ENCODE data around the gene MRPS10. TPM values are rescaled to one million over a fixed set of nuclear protein-coding genes. Genes with fewer than 3 reads are reported as not detected.
A peak's percentile ranks its signal among the peaks of the same experiment; 100 is the strongest.

Gene MRPS10
- total and polyA plus RNA-seq, 7 experiments from 2014 or later, result 17.0 to 60.9 (median 26.7) TPM

- peaks cover 0 to 1% (median 0%) of the 10 kb centered on the region in 11 donors for H3K9me3 Mint-ChIP-seq
- ChIA-PET CTCF (interaction anchor here (0.5 kb wide), 1 partner anchor 211 kb away, joined by 3 read pairs; no protein-coding TSS in a partner anchor), POLR2A (no interaction called here)
- no peak for DNase-seq
- Histone ChIP-seq H3K4me1 (ENCODE audit: control insufficient read depth in 2 of 2, insufficient read depth in 2 of 2, low read length in 2 of 2) (no peaks in the 10 kb centered on the region), H3K36me3 (ENCODE audit: control insufficient read depth in 2 of 3, insufficient read depth in 3 of 3, low read length in 3 of 3) (peaks cover 12 to 78% (median 26%) of the 10 kb centered on the region in 3 experiments), H3K9me3 (ENCODE audit: control insufficient read depth in 2 of 3, low read length in 3 of 3) (no peaks in the 10 kb centered on the region), H3K27ac (ENCODE audit: low read depth, low read length) (no peak overlapping the region), H3K27me3 (ENCODE audit: control insufficient read depth in 2 of 2, insufficient read depth in 2 of 2, low read length in 2 of 2) (no peaks in the 10 kb centered on the region), H3K4me3 (ENCODE audit: low read length) (no peak overlapping the region)
- H3K4me3 Mint-ChIP-seq, result no peak overlapping the region
- no peak overlapping the region for H3K27ac Mint-ChIP-seq
- ATAC-seq, result no peak
- H3K36me3 Mint-ChIP-seq, result peaks cover 7 to 68% (median 32%) of the 10 kb centered on the region in 5 donors
- no peaks in the 10 kb centered on the region for H3K27me3 Mint-ChIP-seq
- H3K4me1 Mint-ChIP-seq, result no peaks in the 10 kb centered on the region
- intact Hi-C loops (cut with micrococcal nuclease), result no loop called here
Observed at GRCh38 chr6:42255050-42255449, 37.4 kb upstream of the MRPS10 start.

GRCh38 chr6:42254505-42254904 is 36.8 kb upstream of the MRPS10 start:
- no peak overlapping the region for H3K27ac Mint-ChIP-seq
- H3K9me3 Mint-ChIP-seq, result peaks cover 0 to 1% (median 0%) of the 10 kb centered on the region in 11 donors
- intact Hi-C loops (cut with micrococcal nuclease), result no loop called here
- H3K4me3 ChIP-seq (ENCODE audit: low read length), result no peak overlapping the region
- no peak overlapping the region for H3K27ac ChIP-seq (ENCODE audit: low read depth, low read length)
- H3K36me3 ChIP-seq (ENCODE audit: control insufficient read depth in 2 of 3, insufficient read depth in 3 of 3, low read length in 3 of 3), result peaks cover 12 to 80% (median 26%) of the 10 kb centered on the region in 3 experiments
- H3K9me3 ChIP-seq (ENCODE audit: control insufficient read depth in 2 of 3, low read length in 3 of 3), result no peaks in the 10 kb centered on the region
- H3K36me3 Mint-ChIP-seq, result peaks cover 7 to 73% (median 32%) of the 10 kb centered on the region in 5 donors
- ChIA-PET POLR2A (no interaction called here), CTCF (no interaction called here)
- no peak overlapping the region for H3K4me3 Mint-ChIP-seq
- ATAC-seq (no peak), DNase-seq (no peak)
- no peaks in the 10 kb centered on the region for H3K4me1 ChIP-seq (ENCODE audit: control insufficient read depth in 2 of 2, insufficient read depth in 2 of 2, low read length in 2 of 2)
- no peaks in the 10 kb centered on the region for H3K27me3 ChIP-seq (ENCODE audit: control insufficient read depth in 2 of 2, insufficient read depth in 2 of 2, low read length in 2 of 2)
- H3K4me1 Mint-ChIP-seq, result no peaks in the 10 kb centered on the region
- H3K27me3 Mint-ChIP-seq, result no peaks in the 10 kb centered on the region

GRCh38 chr6:42251911-42252637 is 34.4 kb upstream of the MRPS10 start:
- peaks cover 7 to 79% (median 26%) of the 10 kb centered on the region in 5 donors for H3K36me3 Mint-ChIP-seq
- ATAC-seq (no peak), DNase-seq (no peak)
- H3K4me1 Mint-ChIP-seq, result no peaks in the 10 kb centered on the region
- ChIA-PET CTCF (interaction anchor here (0.7 kb wide), 1 partner anchor 31 kb away, joined by 3 read pairs; no protein-coding TSS in a partner anchor), POLR2A (no interaction called here)
- H3K9me3 Mint-ChIP-seq, result peaks cover 0 to 1% (median 0%) of the 10 kb centered on the region in 11 donors
- no peak overlapping the region for H3K27ac ChIP-seq (ENCODE audit: low read depth, low read length)
- H3K4me1 ChIP-seq (ENCODE audit: control insufficient read depth in 2 of 2, insufficient read depth in 2 of 2, low read length in 2 of 2), result no peaks in the 10 kb centered on the region
- peaks cover 7 to 81% (median 26%) of the 10 kb centered on the region in 3 experiments for H3K36me3 ChIP-seq (ENCODE audit: control insufficient read depth in 2 of 3, insufficient read depth in 3 of 3, low read length in 3 of 3)
- no peak overlapping the region for H3K27ac Mint-ChIP-seq
- no peaks in the 10 kb centered on the region for H3K27me3 Mint-ChIP-seq
- H3K27me3 ChIP-seq (ENCODE audit: control insufficient read depth in 2 of 2, insufficient read depth in 2 of 2, low read length in 2 of 2), result no peaks in the 10 kb centered on the region
- no peaks in the 10 kb centered on the region for H3K9me3 ChIP-seq (ENCODE audit: control insufficient read depth in 2 of 3, low read length in 3 of 3)
- intact Hi-C loops (cut with micrococcal nuclease), result no loop called here
- H3K4me3 Mint-ChIP-seq, result no peak overlapping the region
- H3K4me3 ChIP-seq (ENCODE audit: low read length), result no peak overlapping the region

GRCh38 chr6:42251500-42251899 is 33.8 kb upstream of the MRPS10 start:
- Histone ChIP-seq H3K4me1 (ENCODE audit: control insufficient read depth in 2 of 2, insufficient read depth in 2 of 2, low read length in 2 of 2) (no peaks in the 10 kb centered on the region), H3K9me3 (ENCODE audit: control insufficient read depth in 2 of 3, low read length in 3 of 3) (no peaks in the 10 kb centered on the region), H3K36me3 (ENCODE audit: control insufficient read depth in 2 of 3, insufficient read depth in 3 of 3, low read length in 3 of 3) (peaks cover 4 to 75% (median 26%) of the 10 kb centered on the region in 3 experiments), H3K4me3 (ENCODE audit: low read length) (no peak overlapping the region), H3K27ac (ENCODE audit: low read depth, low read length) (no peak overlapping the region), H3K27me3 (ENCODE audit: control insufficient read depth in 2 of 2, insufficient read depth in 2 of 2, low read length in 2 of 2) (no peaks in the 10 kb centered on the region)
- POLR2A ChIA-PET, result interaction anchor here (0.6 kb wide), 1 partner anchor 55 kb away, joined by 3 read pairs; no protein-coding TSS in a partner anchor
- ATAC-seq (no peak), DNase-seq (no peak)
- peaks cover 7 to 78% (median 24%) of the 10 kb centered on the region in 5 donors for H3K36me3 Mint-ChIP-seq
- H3K27me3 Mint-ChIP-seq, result no peaks in the 10 kb centered on the region
- CTCF ChIA-PET, result interaction anchor here (0.6 to 1.2 kb wide), 3 partner anchors 30 to 464 kb away, joined by 3 read pairs; partner anchors contain the start of gene TOMM6
- intact Hi-C loops (cut with micrococcal nuclease), result no loop called here
- peaks cover 0 to 1% (median 0%) of the 10 kb centered on the region in 11 donors for H3K9me3 Mint-ChIP-seq
- no peak overlapping the region for H3K4me3 Mint-ChIP-seq
- no peaks in the 10 kb centered on the region for H3K4me1 Mint-ChIP-seq
- no peak overlapping the region for H3K27ac Mint-ChIP-seq

- no peaks in the 10 kb centered on the region for H3K27me3 Mint-ChIP-seq
- intact Hi-C loops (cut with micrococcal nuclease), result no loop called here
- no peak overlapping the region for H3K4me3 Mint-ChIP-seq
- ChIA-PET POLR2A (no interaction called here), CTCF (interaction anchor here (1.2 kb wide), 1 partner anchor 297 kb away, joined by 3 read pairs; no protein-coding TSS in a partner anchor)
- Histone ChIP-seq H3K9me3 (ENCODE audit: control insufficient read depth in 2 of 3, low read length in 3 of 3) (no peaks in the 10 kb centered on the region), H3K36me3 (ENCODE audit: control insufficient read depth in 2 of 3, insufficient read depth in 3 of 3, low read length in 3 of 3) (peaks cover 0 to 69% (median 27%) of the 10 kb centered on the region in 3 experiments), H3K27ac (ENCODE audit: low read depth, low read length) (no peak overlapping the region), H3K4me1 (ENCODE audit: control insufficient read depth in 2 of 2, insufficient read depth in 2 of 2, low read length in 2 of 2) (no peaks in the 10 kb centered on the region), H3K27me3 (ENCODE audit: control insufficient read depth in 2 of 2, insufficient read depth in 2 of 2, low read length in 2 of 2) (no peaks in the 10 kb centered on the region), H3K4me3 (ENCODE audit: low read length) (no peak overlapping the region)
- peak overlapping the region in 1 of 9 donors; percentile 19 for H3K27ac Mint-ChIP-seq
- no peaks in the 10 kb centered on the region for H3K4me1 Mint-ChIP-seq
- peaks cover 0 to 1% (median 0%) of the 10 kb centered on the region in 11 donors for H3K9me3 Mint-ChIP-seq
- ATAC-seq (no peak), DNase-seq (no peak)
- H3K36me3 Mint-ChIP-seq, result peaks cover 7 to 75% (median 26%) of the 10 kb centered on the region in 5 donors
Observed at GRCh38 chr6:42250274-42250931, 32.7 kb upstream of the MRPS10 start.

- H3K4me1 Mint-ChIP-seq, result no peaks in the 10 kb centered on the region
- no peak overlapping the region for H3K4me3 Mint-ChIP-seq
- H3K27ac Mint-ChIP-seq, result peak overlapping the region in 1 of 9 donors; percentile 6
- no peak overlapping the region for H3K4me3 ChIP-seq (ENCODE audit: low read length)
- ChIA-PET CTCF (no interaction called here), POLR2A (no interaction called here)
- intact Hi-C loops (cut with micrococcal nuclease), result no loop called here
- H3K9me3 ChIP-seq (ENCODE audit: control insufficient read depth in 2 of 3, low read length in 3 of 3), result no peaks in the 10 kb centered on the region
- peaks cover 0 to 68% (median 23%) of the 10 kb centered on the region in 3 experiments for H3K36me3 ChIP-seq (ENCODE audit: control insufficient read depth in 2 of 3, insufficient read depth in 3 of 3, low read length in 3 of 3)
- DNase-seq, result no peak
- no peak overlapping the region for H3K27ac ChIP-seq (ENCODE audit: low read depth, low read length)
- no peaks in the 10 kb centered on the region for H3K27me3 Mint-ChIP-seq
- H3K9me3 Mint-ChIP-seq, result no peaks in the 10 kb centered on the region
- no peak for ATAC-seq
- no peaks in the 10 kb centered on the region for H3K27me3 ChIP-seq (ENCODE audit: control insufficient read depth in 2 of 2, insufficient read depth in 2 of 2, low read length in 2 of 2)
- H3K4me1 ChIP-seq (ENCODE audit: control insufficient read depth in 2 of 2, insufficient read depth in 2 of 2, low read length in 2 of 2), result no peaks in the 10 kb centered on the region
- peaks cover 7 to 75% (median 28%) of the 10 kb centered on the region in 5 donors for H3K36me3 Mint-ChIP-seq
Observed at GRCh38 chr6:42249279-42249678, 31.6 kb upstream of the MRPS10 start.

Data from naive thymus-derived CD4-positive, alpha-beta T cell (primary cell).